A673 (cell line): ENCODE results near the gene AGBL4.
"Not testable (repeated sequence)": the region's sequence is repeated elsewhere in the genome, so short reads cannot be mapped to it uniquely, and the experiment has no call there.

Source experiments
- EZH2 ChIP-seq: fragments of 200-600 bp; sonication (generic); IDR thresholded peaks from 2 replicates; pipeline ENCODE4 v1.6.1; 2017; ENCODE audit warnings: borderline replicate concordance, low read depth, mild to moderate bottlenecking, mixed read lengths, antibody characterized with exemption, low read length; ENCODE audit not compliant: poor library complexity, severe bottlenecking
- TF ChIP-seq, protein P1 (sequence below): fragments of 300-800, 200-600 bp; sonication (generic); conservative IDR thresholded peaks from 2 replicates; pipeline ENCODE4 v1.5.1; 2017; ENCODE audit warnings: low read depth, mild to moderate bottlenecking, antibody characterized with exemption, low read length, moderate library complexity, mixed read lengths

DNA sequence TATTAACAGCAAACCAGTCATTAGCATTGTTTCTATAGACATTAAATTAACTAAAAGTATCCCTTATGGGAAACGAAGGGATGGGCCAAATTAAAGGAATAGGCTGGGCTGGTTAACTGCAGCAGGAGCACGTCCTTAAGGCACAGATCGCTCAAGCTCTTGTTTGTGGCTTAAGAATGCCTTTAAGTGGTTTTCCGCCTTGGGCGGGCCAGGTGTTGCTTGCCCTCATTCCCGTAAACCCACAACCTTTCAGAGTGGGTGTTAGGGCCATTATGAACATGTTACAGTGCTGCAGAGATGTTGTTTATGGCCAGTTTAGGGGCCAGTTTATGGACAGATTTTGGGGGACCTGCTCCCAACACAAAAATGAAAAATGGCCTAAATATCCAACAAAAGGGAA lies 1503.9 kb downstream of the AGBL4 start:
- TF ChIP-seq, protein P1, sequence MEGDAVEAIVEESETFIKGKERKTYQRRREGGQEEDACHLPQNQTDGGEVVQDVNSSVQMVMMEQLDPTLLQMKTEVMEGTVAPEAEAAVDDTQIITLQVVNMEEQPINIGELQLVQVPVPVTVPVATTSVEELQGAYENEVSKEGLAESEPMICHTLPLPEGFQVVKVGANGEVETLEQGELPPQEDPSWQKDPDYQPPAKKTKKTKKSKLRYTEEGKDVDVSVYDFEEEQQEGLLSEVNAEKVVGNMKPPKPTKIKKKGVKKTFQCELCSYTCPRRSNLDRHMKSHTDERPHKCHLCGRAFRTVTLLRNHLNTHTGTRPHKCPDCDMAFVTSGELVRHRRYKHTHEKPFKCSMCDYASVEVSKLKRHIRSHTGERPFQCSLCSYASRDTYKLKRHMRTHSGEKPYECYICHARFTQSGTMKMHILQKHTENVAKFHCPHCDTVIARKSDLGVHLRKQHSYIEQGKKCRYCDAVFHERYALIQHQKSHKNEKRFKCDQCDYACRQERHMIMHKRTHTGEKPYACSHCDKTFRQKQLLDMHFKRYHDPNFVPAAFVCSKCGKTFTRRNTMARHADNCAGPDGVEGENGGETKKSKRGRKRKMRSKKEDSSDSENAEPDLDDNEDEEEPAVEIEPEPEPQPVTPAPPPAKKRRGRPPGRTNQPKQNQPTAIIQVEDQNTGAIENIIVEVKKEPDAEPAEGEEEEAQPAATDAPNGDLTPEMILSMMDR: not testable (repeated sequence)
- TF ChIP-seq EZH2: not testable (repeated sequence)
